Activated T-cell treated with anti-CD3 and anti-CD28 coated beads for 24 hours (primary cell): ENCODE measurements around the gene XK.

Experiments
- DNase-seq: peaks from one replicate; pipeline ENCODE4 v3.0.0-alpha.2; 2020; ENCODE audit warnings: low read depth

XK gene

DNA sequence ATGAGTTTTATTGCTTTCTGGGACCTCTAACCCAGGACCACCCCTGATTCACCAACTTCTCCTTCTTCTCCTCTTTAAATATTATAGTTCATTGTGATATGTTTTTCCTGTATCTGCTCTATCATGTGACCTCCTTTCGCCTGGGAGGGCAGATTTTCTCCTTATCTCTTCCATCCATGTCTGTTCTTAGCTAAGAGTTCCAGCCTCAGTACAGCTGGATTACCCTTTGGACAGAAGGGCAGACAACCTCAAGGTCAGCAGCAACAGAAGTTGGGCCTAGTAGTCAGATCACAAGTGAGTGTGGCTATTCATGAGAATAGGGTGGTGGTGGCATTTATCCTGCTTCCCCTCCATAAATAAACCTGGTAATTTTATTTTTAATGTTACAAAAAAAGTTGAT is 5.7 kb upstream of the XK start:
- DNase-seq: no peak

DNA sequence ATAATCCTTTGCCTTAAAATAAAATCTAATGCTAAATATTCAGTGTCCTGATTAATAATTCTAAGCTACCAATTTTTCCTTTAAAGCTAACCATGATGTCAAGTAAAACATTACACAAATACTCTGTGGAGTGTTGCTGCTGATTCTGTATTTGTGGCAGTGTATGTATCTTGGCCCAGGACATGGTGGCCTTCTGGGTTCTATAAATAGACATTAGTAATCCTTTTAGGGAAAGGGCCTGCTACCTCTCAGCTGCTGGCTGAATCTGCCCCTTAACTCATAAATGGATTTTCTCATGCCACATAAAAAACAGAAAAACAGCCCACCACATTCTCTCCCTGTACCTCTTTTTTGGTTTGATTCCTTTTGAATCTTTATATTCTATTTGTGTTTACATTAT is 1.2 kb upstream of the XK start:
- DNase-seq: no peak

GRCh38 chrX:37684973-37685372 is 618 bp upstream of the XK start:
- DNase-seq: no peak

DNA sequence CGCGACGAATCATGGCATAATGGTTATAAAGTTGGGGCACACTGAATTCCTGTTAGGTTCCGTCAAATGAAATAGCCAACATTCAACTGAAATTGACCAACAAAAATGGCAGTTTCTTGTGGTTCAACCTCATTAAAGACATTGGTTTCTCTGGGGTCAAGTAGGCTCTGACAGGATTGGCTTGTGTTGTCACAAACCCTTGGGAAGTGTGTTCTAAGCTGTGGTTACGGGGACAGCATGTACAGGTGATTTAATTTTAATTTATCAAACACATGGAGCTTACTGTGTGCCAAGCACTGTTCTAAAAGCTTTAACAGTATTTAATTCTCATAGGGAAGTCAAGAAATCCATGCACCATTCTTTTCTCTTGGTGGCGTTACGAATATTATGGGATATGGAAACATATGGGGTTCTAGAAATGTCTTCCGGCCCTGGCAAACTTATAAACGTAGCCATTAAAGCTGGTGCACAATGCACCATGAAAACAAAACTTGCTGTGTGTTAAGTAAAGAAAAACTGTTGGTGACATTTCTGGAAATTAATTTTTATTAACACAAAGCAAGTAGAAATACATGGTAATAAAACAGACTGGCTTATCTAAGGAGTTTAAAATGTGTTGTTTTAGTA is 891 bp downstream of the XK start:
- DNase-seq: no peak

DNA sequence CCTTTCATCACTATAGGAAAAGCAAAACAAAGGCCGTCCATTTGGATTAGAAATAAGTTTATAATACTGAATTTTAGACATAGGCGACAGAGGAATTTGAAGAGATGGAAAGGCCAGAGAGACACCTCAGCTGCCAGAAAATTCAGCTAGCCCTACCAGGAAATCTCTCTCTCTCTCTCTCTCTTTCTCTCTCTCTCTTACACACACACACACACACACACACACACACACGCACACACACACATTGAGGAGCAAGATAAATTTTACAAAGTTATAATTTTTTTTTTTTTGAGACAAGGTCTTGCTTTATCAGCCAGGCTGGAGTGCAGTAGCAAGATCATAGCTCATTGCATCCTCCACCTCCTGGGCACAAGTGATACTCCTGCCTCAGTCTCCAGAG is 1.4 kb downstream of the XK start:
- no peak for DNase-seq

- no peak for DNase-seq
Observed at GRCh38 chrX:37690119-37690518, 4.5 kb downstream of the XK start.

DNA sequence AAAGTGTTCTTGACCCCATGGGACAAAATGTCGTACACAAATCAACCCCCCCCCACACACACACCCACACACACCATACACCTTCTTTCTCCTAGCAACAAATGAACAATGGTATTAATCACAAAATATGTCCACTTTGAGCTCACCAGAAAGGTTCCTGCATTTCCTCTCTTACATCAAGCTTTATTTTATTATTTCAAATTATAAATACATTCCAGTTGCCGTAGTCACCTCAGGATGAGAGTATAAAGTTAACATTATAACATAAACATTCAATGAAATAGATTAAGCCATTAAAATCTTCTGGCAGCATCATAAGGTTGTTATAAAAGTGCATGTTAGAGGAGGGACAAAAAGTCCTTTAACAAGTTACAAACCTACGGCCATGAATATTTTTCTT is 7.3 kb downstream of the XK start:
- DNase-seq: no peak

- no peak for DNase-seq
Observed at GRCh38 chrX:37697169-37697760, 11.7 kb downstream of the XK start.

GRCh38 chrX:37701588-37701987 is 16.0 kb downstream of the XK start:
- DNase-seq: no peak

GRCh38 chrX:37711991-37712390 is 26.4 kb downstream of the XK start:
- DNase-seq: no peak

- DNase-seq: no peak
Observed at GRCh38 chrX:37712458-37712857, 26.9 kb downstream of the XK start.

DNA sequence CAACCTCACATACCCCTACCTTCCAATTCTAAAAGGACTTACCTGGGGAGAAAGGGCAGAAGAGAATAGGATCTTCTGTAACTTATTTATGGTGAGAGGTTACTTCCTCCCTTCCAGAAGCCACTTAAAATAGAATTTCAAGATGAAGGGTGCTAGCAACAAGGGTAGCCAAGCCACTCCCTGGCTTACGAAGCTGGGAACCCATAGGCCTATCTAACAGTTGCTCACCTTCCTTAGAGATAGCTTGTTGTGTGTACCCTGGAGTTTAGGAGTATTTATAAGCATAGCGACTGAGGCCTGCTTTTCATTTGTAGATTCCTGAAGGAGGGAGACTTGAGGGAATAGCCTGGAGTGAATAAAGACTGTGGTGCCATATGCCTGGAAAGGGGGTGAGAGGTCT is 28.9 kb downstream of the XK start:
- no peak for DNase-seq

- no peak for DNase-seq
Observed at GRCh38 chrX:37716602-37717001, 31.0 kb downstream of the XK start.

DNA sequence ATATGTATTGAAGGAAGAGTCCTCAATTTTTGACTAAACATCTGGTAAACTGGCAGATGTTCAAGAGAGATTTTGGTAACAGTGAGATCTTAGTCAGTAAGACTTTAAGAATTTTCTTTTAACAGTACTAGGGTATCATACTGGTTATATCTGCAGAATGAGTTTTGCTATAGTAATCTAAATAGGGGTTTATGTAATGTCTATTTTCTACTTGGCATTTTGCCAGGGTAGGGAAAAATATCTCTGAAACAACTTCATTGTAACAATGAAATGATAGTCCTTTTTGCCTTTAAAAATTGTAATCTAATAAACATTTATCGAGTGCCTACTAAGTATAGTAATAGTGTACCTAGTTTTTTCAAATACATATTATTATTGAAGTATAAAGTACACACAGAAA is 32.1 kb downstream of the XK start:
- DNase-seq: no peak

DNA sequence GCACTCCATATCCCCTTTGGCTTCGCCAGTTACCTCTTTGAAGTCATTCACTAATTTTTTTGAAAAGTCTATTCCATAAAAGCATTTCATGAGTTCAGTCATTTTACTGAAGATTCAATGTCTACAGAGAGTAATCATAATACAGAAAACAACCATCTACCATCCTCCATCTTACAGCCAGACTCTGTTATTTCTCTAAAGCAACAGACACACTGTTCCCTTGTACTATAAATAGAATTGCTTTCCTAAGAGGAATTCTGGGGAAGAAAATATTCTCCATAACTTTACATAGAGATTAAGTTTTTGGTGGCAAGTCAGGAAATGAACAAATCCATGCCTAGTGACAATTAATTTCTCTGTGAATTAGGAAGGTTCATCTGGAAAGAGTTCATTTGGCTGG is 37.0 kb downstream of the XK start:
- no peak for DNase-seq

DNA sequence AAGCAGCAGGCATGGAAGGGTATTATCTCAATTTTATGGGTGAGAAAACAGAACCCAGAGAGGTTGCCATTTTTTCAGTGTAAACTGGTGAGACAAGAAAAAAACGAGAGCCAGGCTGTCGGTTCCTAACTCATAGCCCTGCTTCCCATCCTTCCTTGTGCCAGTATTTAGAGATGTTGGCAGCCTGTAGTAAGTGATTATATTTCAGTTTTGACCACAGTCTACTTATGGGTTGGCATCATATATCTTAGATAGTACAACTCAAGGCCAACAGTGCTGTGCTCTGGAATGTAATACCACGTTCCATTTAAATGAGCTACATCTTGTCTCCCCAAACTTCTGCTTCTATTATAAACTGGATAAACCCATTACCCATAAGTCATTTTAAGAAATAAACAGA is 40.8 kb downstream of the XK start:
- no peak for DNase-seq

DNA sequence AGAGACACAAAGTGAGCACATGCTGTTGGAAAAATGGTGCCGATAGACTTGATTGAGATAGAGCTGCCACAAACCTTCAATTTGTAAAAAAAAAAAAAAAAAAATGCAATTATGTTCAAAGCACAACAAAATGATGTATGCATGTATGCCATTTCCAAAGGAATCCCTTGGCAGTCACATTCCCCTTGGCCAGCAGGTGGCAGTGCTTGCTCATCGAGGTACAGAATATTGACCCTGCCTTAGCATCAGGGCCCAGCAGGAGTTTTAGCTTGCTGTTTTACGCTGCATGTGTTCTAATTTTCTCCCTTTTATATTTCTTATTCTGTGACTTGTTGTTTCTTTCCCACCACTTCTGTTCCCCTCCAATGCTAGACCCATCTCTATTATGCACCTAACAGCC is 59.8 kb downstream of the XK start:
- peak; percentile 55 for DNase-seq

DNA sequence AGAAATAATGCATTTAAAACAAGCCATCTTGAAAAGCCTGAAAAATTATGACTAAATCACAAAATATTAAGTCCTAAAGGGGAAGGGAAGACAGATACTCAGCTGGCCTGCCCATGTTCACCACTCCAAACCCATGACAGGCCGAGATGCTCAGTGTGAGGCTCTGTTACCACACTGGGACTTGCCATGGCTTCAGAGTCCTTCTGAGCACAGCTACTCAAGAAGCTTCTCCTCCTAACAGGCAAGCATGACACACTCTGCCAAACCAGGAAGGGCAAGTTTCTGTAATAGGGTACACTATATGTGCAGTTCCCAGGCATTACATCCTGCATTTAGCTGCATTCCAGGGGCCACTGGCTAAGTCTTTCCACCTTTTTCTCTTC is 60.2 kb downstream of the XK start:
- no peak for DNase-seq

DNA sequence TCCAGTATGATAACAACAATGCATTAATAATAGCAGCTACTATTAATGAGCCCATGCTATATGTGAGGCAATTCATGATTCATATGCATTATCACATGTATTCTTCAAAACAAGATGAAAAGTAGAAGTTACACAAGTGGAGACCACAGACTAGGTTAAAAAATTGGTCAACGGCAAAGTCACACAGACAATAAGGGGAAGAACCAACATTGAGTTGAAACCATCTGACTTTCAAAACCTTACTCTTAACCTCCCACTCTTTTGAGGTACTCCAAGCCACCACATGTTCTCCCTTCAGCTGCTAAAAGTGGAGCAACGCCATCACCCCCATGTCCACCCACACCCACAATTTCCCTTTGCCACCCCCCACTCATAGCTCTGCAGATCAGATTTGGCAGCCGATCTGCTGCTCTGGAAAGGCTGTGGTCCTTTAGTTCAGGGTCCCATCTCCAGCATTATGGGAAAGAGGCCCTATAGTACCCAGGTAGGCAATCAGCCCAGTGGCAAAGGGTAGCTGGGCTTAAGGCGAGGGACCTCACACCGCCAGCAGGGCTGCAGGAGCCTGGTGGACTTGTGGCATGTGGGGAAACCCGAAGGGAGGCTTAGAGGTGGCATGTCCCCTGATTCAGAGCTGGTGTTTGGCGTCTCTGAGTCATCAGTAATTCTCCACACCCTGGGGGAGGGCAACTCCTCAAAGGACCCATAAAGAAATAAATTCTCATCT is 60.8 kb downstream of the XK start:
- DNase-seq: no peak

GRCh38 chrX:37746951-37747350 is 61.4 kb downstream of the XK start:
- DNase-seq: no peak

- DNase-seq: no peak
Observed at GRCh38 chrX:37752281-37752680, 66.7 kb downstream of the XK start.

DNA sequence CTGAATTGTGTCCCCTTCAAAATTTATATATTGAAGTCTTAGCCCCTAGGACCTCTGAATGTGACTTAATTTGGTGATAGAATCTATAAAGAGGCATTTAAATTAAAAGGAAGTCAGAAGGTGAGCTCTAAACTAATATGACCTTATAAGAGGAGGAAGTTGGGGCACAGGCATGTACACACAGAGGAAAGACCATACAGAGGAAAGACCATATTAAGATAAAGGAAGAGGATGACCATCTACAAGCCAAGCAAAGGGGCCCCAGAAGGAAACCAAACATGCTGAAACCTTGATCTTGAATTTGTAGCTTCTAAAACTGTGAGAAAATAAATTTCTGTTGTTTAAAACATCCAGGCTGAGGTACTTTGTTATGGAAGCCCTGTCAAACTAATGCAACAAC is 67.3 kb downstream of the XK start:
- DNase-seq: no peak

- no peak for DNase-seq
Observed at GRCh38 chrX:37753384-37753783, 67.8 kb downstream of the XK start.

DNA sequence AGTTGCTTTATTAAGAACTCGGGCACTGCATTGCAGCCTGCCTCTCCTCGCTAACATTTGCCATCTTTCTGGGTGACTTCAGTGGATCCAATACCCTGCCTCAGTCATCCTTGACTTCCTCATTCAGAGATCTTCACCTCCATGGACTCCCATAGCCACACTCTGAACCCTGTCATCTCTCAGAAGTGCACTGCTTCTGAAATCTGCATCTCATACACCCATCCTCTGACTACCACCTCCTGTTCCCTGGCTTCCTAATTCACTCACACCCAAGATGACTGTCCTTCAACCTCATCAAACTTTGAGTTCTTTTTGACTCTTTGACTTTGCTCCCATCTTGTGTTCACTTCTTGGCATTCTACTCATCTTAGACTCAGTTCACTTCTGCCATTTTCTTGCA is 68.9 kb downstream of the XK start:
- no peak for DNase-seq
